ENCODE results near the gene ANKS1B.
"Not testable (repeated sequence)": the region's sequence is repeated elsewhere in the genome, so short reads cannot be mapped to it uniquely, and the experiment has no call there.

Gene ANKS1B

GRCh38 chr12:99374023-99374422, 610.7 kb downstream of the ANKS1B start:
- DNase-seq (ENCODE audit: low spot score), result no peak

- DNase-seq (ENCODE audit: low spot score), result no peak
Measured at GRCh38 chr12:99372257-99372920, 612.3 kb downstream of the ANKS1B start.

GRCh38 chr12:99370421-99371138, 614.2 kb downstream of the ANKS1B start:
- DNase-seq (ENCODE audit: low spot score), result no peak

GRCh38 chr12:99367181-99367580, 617.6 kb downstream of the ANKS1B start:
- no peak for DNase-seq (ENCODE audit: low spot score)

GRCh38 chr12:99352269-99352668, 632.5 kb downstream of the ANKS1B start:
- DNase-seq (ENCODE audit: low spot score), result no peak

- no peak for DNase-seq (ENCODE audit: low spot score)
Measured at GRCh38 chr12:99343960-99344359, 640.8 kb downstream of the ANKS1B start.

- DNase-seq (ENCODE audit: low spot score), result no peak
Measured at GRCh38 chr12:99339663-99340062, 645.1 kb downstream of the ANKS1B start.

GRCh38 chr12:99334285-99335056, 650.3 kb downstream of the ANKS1B start:
- DNase-seq (ENCODE audit: low spot score), result no peak

GRCh38 chr12:99332936-99333591, 651.7 kb downstream of the ANKS1B start:
- DNase-seq (ENCODE audit: low spot score), result no peak

- DNase-seq (ENCODE audit: low spot score), result no peak
Measured at GRCh38 chr12:99330216-99330615, 654.5 kb downstream of the ANKS1B start.

- not testable (repeated sequence) for DNase-seq (ENCODE audit: low spot score)
Measured at GRCh38 chr12:99321210-99321609, 663.5 kb downstream of the ANKS1B start.

- no peak for DNase-seq (ENCODE audit: low spot score)
Measured at GRCh38 chr12:99311373-99311772, 673.4 kb downstream of the ANKS1B start.

GRCh38 chr12:99309812-99310211, 674.9 kb downstream of the ANKS1B start:
- DNase-seq (ENCODE audit: low spot score), result no peak

GRCh38 chr12:99302874-99303273, 681.9 kb downstream of the ANKS1B start:
- no peak for DNase-seq (ENCODE audit: low spot score)

GRCh38 chr12:99287136-99287535, 697.6 kb downstream of the ANKS1B start:
- no peak for DNase-seq (ENCODE audit: low spot score)

- no peak for DNase-seq (ENCODE audit: low spot score)
Measured at GRCh38 chr12:99284161-99284560, 700.6 kb downstream of the ANKS1B start.

- no peak for DNase-seq (ENCODE audit: low spot score)
Measured at GRCh38 chr12:99282624-99283023, 702.1 kb downstream of the ANKS1B start.

GRCh38 chr12:99282086-99282485, 702.6 kb downstream of the ANKS1B start:
- DNase-seq (ENCODE audit: low spot score), result no peak

GRCh38 chr12:99281277-99281676, 703.5 kb downstream of the ANKS1B start:
- no peak for DNase-seq (ENCODE audit: low spot score)

- no peak for DNase-seq (ENCODE audit: low spot score)
Measured at GRCh38 chr12:99278899-99279298, 705.8 kb downstream of the ANKS1B start.

GRCh38 chr12:99277591-99278379, 707.0 kb downstream of the ANKS1B start:
- no peak for DNase-seq (ENCODE audit: low spot score)

- DNase-seq (ENCODE audit: low spot score), result no peak
Measured at GRCh38 chr12:99271071-99271470, 713.7 kb downstream of the ANKS1B start.
